Measurements from ENCODE around the gene PGK1. TPM values are rescaled to one million over a fixed set of nuclear protein-coding genes. Genes with fewer than 3 reads are reported as not detected.
"Not testable (repeated sequence)": the region's sequence is repeated elsewhere in the genome, so short reads cannot be mapped to it uniquely, and the experiment has no call there.

PGK1 gene
- total RNA-seq, 5 donors from 2014 or later (not counting 1 experiment from before 2014, with no cell fraction given) = 199 to 264 (median 203) TPM

- H3K36me3 Mint-ChIP-seq; H3K9me3 Mint-ChIP-seq; H3K4me3 Mint-ChIP-seq; POLR2A ChIA-PET; H3K27me3 ChIP-seq (replicated peaks in 1 of 2; ENCODE audit: control insufficient read depth in 2 of 2, extremely low read depth in 1 of 2, insufficient read depth in 2 of 2, low read length in 1 of 2); H3K4me3 ChIP-seq (ENCODE audit: control insufficient read depth in 1 of 2, extremely low read depth in 1 of 2, low read length in 1 of 2); H3K9me3 ChIP-seq; H3K27ac ChIP-seq (ENCODE audit: low read length); CTCF ChIA-PET; H3K36me3 ChIP-seq (ENCODE audit: control insufficient read depth in 2 of 2, extremely low read depth in 1 of 2, insufficient read depth in 1 of 2, low read length in 1 of 2); ATAC-seq (replicated peaks in 1 of 4): not testable (repeated sequence)
- Mint-ChIP-seq H3K27ac (peak overlapping the region in 1 of 2 donors; percentile 39), H3K4me1 (peaks cover 0 to 27% (median 26%) of the 10 kb centered on the region in 3 donors), H3K27me3 (peaks cover 0 to 25% of the 10 kb centered on the region in 2 donors)
- peak in 21 of 35 experiments; percentile 5 to 42 (median 15) for DNase-seq
- no CpG with 5 or more reads among the region's 2 CpGs for WGBS (ENCODE audit: insufficient coverage)
- peaks cover 0 to 14% of the 10 kb centered on the region in 2 experiments for H3K4me1 ChIP-seq (ENCODE audit: control insufficient read depth in 1 of 2, extremely low read depth in 1 of 2, insufficient read depth in 2 of 2, low read length in 2 of 2)
Measured at GRCh38 chrX:78157373-78157772, 53.3 kb downstream of the PGK1 start.

GRCh38 chrX:78157846-78158245 is 53.8 kb downstream of the PGK1 start:
- CTCF ChIA-PET; H3K4me3 ChIP-seq (ENCODE audit: control insufficient read depth in 1 of 2, extremely low read depth in 1 of 2, low read length in 1 of 2); H3K4me3 Mint-ChIP-seq; H3K9me3 ChIP-seq; H3K27ac Mint-ChIP-seq; H3K27ac ChIP-seq (ENCODE audit: low read length); H3K9me3 Mint-ChIP-seq; H3K27me3 ChIP-seq (replicated peaks in 1 of 2; ENCODE audit: control insufficient read depth in 2 of 2, extremely low read depth in 1 of 2, insufficient read depth in 2 of 2, low read length in 1 of 2); ATAC-seq (replicated peaks in 1 of 4); DNase-seq; H3K36me3 ChIP-seq (ENCODE audit: control insufficient read depth in 2 of 2, extremely low read depth in 1 of 2, insufficient read depth in 1 of 2, low read length in 1 of 2); H3K36me3 Mint-ChIP-seq; POLR2A ChIA-PET: not testable (repeated sequence)
- Mint-ChIP-seq H3K4me1 (peaks cover 0 to 29% (median 27%) of the 10 kb centered on the region in 3 donors), H3K27me3 (peaks cover 0 to 27% of the 10 kb centered on the region in 2 donors)
- peaks cover 0 to 14% of the 10 kb centered on the region in 2 experiments for H3K4me1 ChIP-seq (ENCODE audit: control insufficient read depth in 1 of 2, extremely low read depth in 1 of 2, insufficient read depth in 2 of 2, low read length in 2 of 2)
- 79% methylated on average over 4 of the region's 10 CpGs for WGBS (ENCODE audit: insufficient coverage)

- DNase-seq; H3K36me3 Mint-ChIP-seq; H3K27ac ChIP-seq (ENCODE audit: low read length); ATAC-seq (replicated peaks in 1 of 4); H3K4me3 Mint-ChIP-seq; H3K27ac Mint-ChIP-seq; CTCF ChIA-PET; H3K27me3 ChIP-seq (replicated peaks in 1 of 2; ENCODE audit: control insufficient read depth in 2 of 2, extremely low read depth in 1 of 2, insufficient read depth in 2 of 2, low read length in 1 of 2); H3K4me3 ChIP-seq (ENCODE audit: control insufficient read depth in 1 of 2, extremely low read depth in 1 of 2, low read length in 1 of 2); H3K9me3 ChIP-seq; H3K36me3 ChIP-seq (ENCODE audit: control insufficient read depth in 2 of 2, extremely low read depth in 1 of 2, insufficient read depth in 1 of 2, low read length in 1 of 2); H3K9me3 Mint-ChIP-seq: not testable (repeated sequence)
- Mint-ChIP-seq H3K27me3 (peaks cover 0 to 26% of the 10 kb centered on the region in 2 donors), H3K4me1 (peaks cover 0 to 30% (median 27%) of the 10 kb centered on the region in 3 donors)
- no CpG with 5 or more reads among the region's 4 CpGs for WGBS (ENCODE audit: insufficient coverage)
- H3K4me1 ChIP-seq (ENCODE audit: control insufficient read depth in 1 of 2, extremely low read depth in 1 of 2, insufficient read depth in 2 of 2, low read length in 2 of 2) = peaks cover 0 to 14% of the 10 kb centered on the region in 2 experiments
- POLR2A ChIA-PET = interaction anchor here in 1 of 2 donors (0.6 kb wide), 1 partner anchor 35 kb away, joined by 3 read pairs; no protein-coding TSS in a partner anchor
Measured at GRCh38 chrX:78160711-78161110, 56.7 kb downstream of the PGK1 start.

- peaks cover 0 to 19% (median 15%) of the 10 kb centered on the region in 3 donors for H3K4me1 Mint-ChIP-seq
- POLR2A ChIA-PET; H3K4me3 ChIP-seq (ENCODE audit: control insufficient read depth in 1 of 2, extremely low read depth in 1 of 2, low read length in 1 of 2); H3K27ac Mint-ChIP-seq; H3K4me1 ChIP-seq (ENCODE audit: control insufficient read depth in 1 of 2, extremely low read depth in 1 of 2, insufficient read depth in 2 of 2, low read length in 2 of 2); DNase-seq; H3K9me3 ChIP-seq; H3K36me3 ChIP-seq (ENCODE audit: control insufficient read depth in 2 of 2, extremely low read depth in 1 of 2, insufficient read depth in 1 of 2, low read length in 1 of 2); H3K9me3 Mint-ChIP-seq; ATAC-seq (replicated peaks in 1 of 4); H3K36me3 Mint-ChIP-seq; CTCF ChIA-PET; H3K4me3 Mint-ChIP-seq; H3K27ac ChIP-seq (ENCODE audit: low read length); H3K27me3 ChIP-seq (replicated peaks in 1 of 2; ENCODE audit: control insufficient read depth in 2 of 2, extremely low read depth in 1 of 2, insufficient read depth in 2 of 2, low read length in 1 of 2): not testable (repeated sequence)
- peaks cover 0 to 20% of the 10 kb centered on the region in 2 donors for H3K27me3 Mint-ChIP-seq
- no CpG with 5 or more reads among the region's 4 CpGs for WGBS (ENCODE audit: insufficient coverage)
Measured at GRCh38 chrX:78163175-78163574, 59.1 kb downstream of the PGK1 start.

GRCh38 chrX:78165425-78165824 is 61.4 kb downstream of the PGK1 start:
- no peak overlapping the region for H3K27ac Mint-ChIP-seq
- Histone ChIP-seq H3K4me3 (ENCODE audit: control insufficient read depth in 1 of 2, extremely low read depth in 1 of 2, low read length in 1 of 2) (no peak overlapping the region), H3K27me3 (replicated peaks in 1 of 2; ENCODE audit: control insufficient read depth in 2 of 2, extremely low read depth in 1 of 2, insufficient read depth in 2 of 2, low read length in 1 of 2) (no peaks in the 10 kb centered on the region), H3K36me3 (ENCODE audit: control insufficient read depth in 2 of 2, extremely low read depth in 1 of 2, insufficient read depth in 1 of 2, low read length in 1 of 2) (no peaks in the 10 kb centered on the region), H3K9me3 (no peaks in the 10 kb centered on the region), H3K4me1 (ENCODE audit: control insufficient read depth in 1 of 2, extremely low read depth in 1 of 2, insufficient read depth in 2 of 2, low read length in 2 of 2) (no peaks in the 10 kb centered on the region), H3K27ac (ENCODE audit: low read length) (no peak overlapping the region)
- peaks cover 0 to 19% (median 15%) of the 10 kb centered on the region in 3 donors for H3K4me1 Mint-ChIP-seq
- WGBS (ENCODE audit: insufficient coverage) = no CpG with 5 or more reads among the region's 1 CpG
- DNase-seq = no peak
- no peaks in the 10 kb centered on the region for H3K9me3 Mint-ChIP-seq
- ATAC-seq (replicated peaks in 1 of 4) = no peak
- no peaks in the 10 kb centered on the region for H3K36me3 Mint-ChIP-seq
- H3K4me3 Mint-ChIP-seq = no peak overlapping the region
- CTCF ChIA-PET = no interaction called here
- H3K27me3 Mint-ChIP-seq = peaks cover 0 to 17% of the 10 kb centered on the region in 2 donors
- POLR2A ChIA-PET = no interaction called here

GRCh38 chrX:78168065-78168464 is 64.0 kb downstream of the PGK1 start:
- Mint-ChIP-seq H3K4me1 (peaks cover 0 to 7% (median 6%) of the 10 kb centered on the region in 3 donors), H3K27ac (peak overlapping the region; percentile 73 to 76), H3K27me3 (peaks cover 0 to under 1% of the 10 kb centered on the region in 2 donors), H3K9me3 (no peaks in the 10 kb centered on the region), H3K4me3 (no peak overlapping the region), H3K36me3 (no peaks in the 10 kb centered on the region)
- DNase-seq (no peak), ATAC-seq (replicated peaks in 1 of 4) (peak in 3 of 4 experiments; percentile 51 to 65 (median 58))
- Histone ChIP-seq H3K27me3 (replicated peaks in 1 of 2; ENCODE audit: control insufficient read depth in 2 of 2, extremely low read depth in 1 of 2, insufficient read depth in 2 of 2, low read length in 1 of 2) (no peaks in the 10 kb centered on the region), H3K27ac (ENCODE audit: low read length) (no peak overlapping the region), H3K4me3 (ENCODE audit: control insufficient read depth in 1 of 2, extremely low read depth in 1 of 2, low read length in 1 of 2) (no peak overlapping the region), H3K4me1 (ENCODE audit: control insufficient read depth in 1 of 2, extremely low read depth in 1 of 2, insufficient read depth in 2 of 2, low read length in 2 of 2) (no peaks in the 10 kb centered on the region), H3K36me3 (ENCODE audit: control insufficient read depth in 2 of 2, extremely low read depth in 1 of 2, insufficient read depth in 1 of 2, low read length in 1 of 2) (no peaks in the 10 kb centered on the region), H3K9me3 (no peaks in the 10 kb centered on the region)
- ChIA-PET POLR2A (no interaction called here), CTCF (no interaction called here)

All from T-cell (primary cell).